GM19324 (cell line): ENCODE results near the gene CLPSL2.

Experiments
- ATAC-seq: cut with Tn5 transposase; IDR thresholded peaks from one replicate; pipeline ENCODE4 v1.9.1; 2021; ENCODE audit warnings: mild to moderate bottlenecking, moderate library complexity; ENCODE audit not compliant: unreplicated experiment, low FRiP score

Gene CLPSL2

GRCh38 chr6:35784200-35784599, 7.8 kb downstream of the CLPSL2 start:
- ATAC-seq: no peak

- no peak for ATAC-seq
Observed at GRCh38 chr6:35786272-35786671, 9.9 kb downstream of the CLPSL2 start.

GRCh38 chr6:35786810-35787209, 10.4 kb downstream of the CLPSL2 start:
- ATAC-seq: no peak

- no peak for ATAC-seq
Observed at GRCh38 chr6:35787266-35788218, 11.1 kb downstream of the CLPSL2 start.

GRCh38 chr6:35788423-35788982, 12.1 kb downstream of the CLPSL2 start:
- no peak for ATAC-seq

- ATAC-seq: no peak
Observed at GRCh38 chr6:35790683-35791082, 14.3 kb downstream of the CLPSL2 start.

- ATAC-seq: no peak
Observed at GRCh38 chr6:35794536-35795452, 18.4 kb downstream of the CLPSL2 start.

- ATAC-seq: no peak
Observed at GRCh38 chr6:35795453-35796071, 19.2 kb downstream of the CLPSL2 start.

GRCh38 chr6:35796236-35796635, 19.8 kb downstream of the CLPSL2 start:
- no peak for ATAC-seq

GRCh38 chr6:35797837-35798526, 21.6 kb downstream of the CLPSL2 start:
- ATAC-seq: no peak

- ATAC-seq: no peak
Observed at GRCh38 chr6:35798706-35799105, 22.3 kb downstream of the CLPSL2 start.

GRCh38 chr6:35801148-35801547, 24.8 kb downstream of the CLPSL2 start:
- ATAC-seq: no peak

- no peak for ATAC-seq
Observed at GRCh38 chr6:35804996-35805736, 28.8 kb downstream of the CLPSL2 start, which contains the start of gene LHFPL5. Gene LHFPL5 (plus strand): TSS chr6:35805352. CDS start chr6:35805671, 319 bp downstream.

- ATAC-seq: no peak
Observed at GRCh38 chr6:35808688-35809087, 32.3 kb downstream of the CLPSL2 start.

GRCh38 chr6:35809809-35810208, 33.4 kb downstream of the CLPSL2 start:
- ATAC-seq: no peak

GRCh38 chr6:35810971-35811698, 34.7 kb downstream of the CLPSL2 start:
- no peak for ATAC-seq

- ATAC-seq: no peak
Observed at GRCh38 chr6:35811699-35811995, 35.2 kb downstream of the CLPSL2 start.

GRCh38 chr6:35817515-35817914, 41.1 kb downstream of the CLPSL2 start:
- ATAC-seq: no peak

- no peak for ATAC-seq
Observed at GRCh38 chr6:35823601-35824000, 47.2 kb downstream of the CLPSL2 start.
